Neural cell (in vitro differentiated cells): ENCODE data around the gene PEAK3.

Experiments used
- CTCF ChIP-seq: fragments of 450-650 bp; IDR thresholded peaks from 2 replicates; pipeline ENCODE4 v1.5.1; 2014; ENCODE audit warnings: antibody characterized with exemption, mild to moderate bottlenecking, moderate library complexity; ENCODE audit not compliant: poor library complexity, severe bottlenecking
- EP300 ChIP-seq: fragments of 450-650 bp; conservative IDR thresholded peaks from 2 replicates; pipeline ENCODE4 v1.6.1; 2014; ENCODE audit warnings: antibody characterized with exemption, mild to moderate bottlenecking, moderate library complexity; ENCODE audit not compliant: poor library complexity, severe bottlenecking
- EZH2 ChIP-seq: fragments of 200-600, 300-800 bp; shearing (Covaris generic), sonication (generic); IDR thresholded peaks from 2 replicates; pipeline ENCODE4 v1.6.1; 2014; ENCODE audit warnings: antibody characterized with exemption, low read length, borderline replicate concordance, mild to moderate bottlenecking; ENCODE audit not compliant: insufficient read depth, poor library complexity, severe bottlenecking
- MXI1 ChIP-seq: fragments of 450-650 bp; conservative IDR thresholded peaks from 2 replicates; pipeline ENCODE4 v1.6.1; 2014; ENCODE audit warnings: antibody characterized with exemption, mild to moderate bottlenecking; ENCODE audit not compliant: poor library complexity, severe bottlenecking
- POLR2AphosphoS5 ChIP-seq: IDR thresholded peaks from 2 replicates; pipeline ENCODE4 v1.6.1; 2012
- RAD21 ChIP-seq: fragments of 450-650 bp; conservative IDR thresholded peaks from 2 replicates; pipeline ENCODE4 v1.6.1; 2014; ENCODE audit warnings: antibody characterized with exemption, mild to moderate bottlenecking, moderate library complexity
- SMC3 ChIP-seq: fragments of 450-650 bp; conservative IDR thresholded peaks from 2 replicates; pipeline ENCODE4 v1.6.1; 2014; ENCODE audit warnings: antibody characterized with exemption, mild to moderate bottlenecking, moderate library complexity; ENCODE audit not compliant: poor library complexity
- TAF1 ChIP-seq: IDR thresholded peaks from 2 replicates; pipeline ENCODE4 v1.6.1; 2012; ENCODE audit warnings: low read depth

GRCh38 chr19:2237051-2237868, 44.7 kb downstream of the PEAK3 start:
- TF ChIP-seq EZH2: no peak
- no peak for TF ChIP-seq CTCF
- TF ChIP-seq TAF1: peak; percentile 26
- TF ChIP-seq SMC3: no peak
- TF ChIP-seq POLR2AphosphoS5: no peak
- TF ChIP-seq RAD21: no peak
- no peak for TF ChIP-seq EP300
- no peak for TF ChIP-seq MXI1
